Measurements from ENCODE around the gene GOLGA6L7. TPM values are rescaled to one million over a fixed set of nuclear protein-coding genes. Genes with fewer than 3 reads are reported as not detected.
A peak's percentile ranks its signal among the peaks of the same experiment; 100 is the strongest.
"Not testable (repeated sequence)": the region's sequence is repeated elsewhere in the genome, so short reads cannot be mapped to it uniquely, and the experiment has no call there.

The GOLGA6L7 gene
- total RNA-seq, 1 donor from 2014 or later, result not detected

GRCh38 chr15:28843520-28843919, 4.9 kb downstream of the GOLGA6L7 start:
- not testable (repeated sequence) for DNase-seq

GRCh38 chr15:28842210-28842609, 6.2 kb downstream of the GOLGA6L7 start:
- DNase-seq, result not testable (repeated sequence)

GRCh38 chr15:28840285-28840684, 8.2 kb downstream of the GOLGA6L7 start:
- not testable (repeated sequence) for DNase-seq

- not testable (repeated sequence) for DNase-seq
These were observed 13.4 kb downstream of the GOLGA6L7 start for GRCh38 chr15:28834957-28835585.

GRCh38 chr15:28831897-28832587, 16.4 kb downstream of the GOLGA6L7 start:
- DNase-seq, result peak; percentile 0

GRCh38 chr15:28821420-28821819, 27.0 kb downstream of the GOLGA6L7 start:
- DNase-seq, result not testable (repeated sequence)

GRCh38 chr15:28819930-28820295, 28.5 kb downstream of the GOLGA6L7 start:
- not testable (repeated sequence) for DNase-seq

- DNase-seq, result not testable (repeated sequence)
These were observed 29.2 kb downstream of the GOLGA6L7 start for GRCh38 chr15:28819019-28819929.

GRCh38 chr15:28818168-28818567, 30.3 kb downstream of the GOLGA6L7 start:
- not testable (repeated sequence) for DNase-seq

GRCh38 chr15:28814059-28814458, 34.4 kb downstream of the GOLGA6L7 start:
- DNase-seq, result not testable (repeated sequence)

- not testable (repeated sequence) for DNase-seq
These were observed 35.1 kb downstream of the GOLGA6L7 start for GRCh38 chr15:28813392-28813791.

- DNase-seq, result not testable (repeated sequence)
These were observed 36.4 kb downstream of the GOLGA6L7 start for GRCh38 chr15:28811852-28812550.

GRCh38 chr15:28810444-28810843, 38.0 kb downstream of the GOLGA6L7 start:
- DNase-seq, result not testable (repeated sequence)

GRCh38 chr15:28808136-28808535, 40.3 kb downstream of the GOLGA6L7 start:
- not testable (repeated sequence) for DNase-seq

- not testable (repeated sequence) for DNase-seq
These were observed 48.1 kb downstream of the GOLGA6L7 start for GRCh38 chr15:28800366-28800765.

- not testable (repeated sequence) for DNase-seq
These were observed 50.2 kb downstream of the GOLGA6L7 start for GRCh38 chr15:28798234-28798633.

- DNase-seq, result not testable (repeated sequence)
These were observed 54.2 kb downstream of the GOLGA6L7 start for GRCh38 chr15:28794231-28794630.

Other genes starting within 250 kb of the GOLGA6L7 start
- gene GOLGA8M, start 136.2 kb downstream of the GOLGA6L7 start, total RNA-seq, result 3.4 TPM
- 7.1 TPM for gene APBA2, start 37.3 kb upstream of the GOLGA6L7 start, total RNA-seq

Data from skin of body (tissue), 2 donors.